PC-9 (cell line): Measurements from ENCODE around the gene LBH. TPM values are rescaled to one million over a fixed set of nuclear protein-coding genes. Genes with fewer than 3 reads are reported as not detected.

Experiments used
- BruUV-seq: library from RNA; stranded (reverse); fragments of 400-500 nt; replicated peaks from 2 replicates; lab custom pipeline; 2021; lab: Mats Ljungman, UMichigan
- CTCF ChIA-PET: fragments of 300-600 bp; sonication (Branson Sonifier 250); formaldehyde crosslinking; loops from one replicate; lab custom pipeline; 2022; ENCODE audit warnings: antibody characterized with exemption; lab: Charles Lee
- POLR2A ChIA-PET: fragments of 300-600 bp; sonication (Branson Sonifier 250); formaldehyde crosslinking; loops from one replicate; lab custom pipeline; 2022; ENCODE audit warnings: antibody characterized with exemption; ENCODE audit not compliant: unreplicated experiment; lab: Charles Lee
- DNase-seq, 2 experiments: peaks; one replicate each; pipeline versions ENCODE4 v3.0.0 to v3.0.0-alpha.2; 2015 to 2022; ENCODE audit warnings: mixed read lengths in 1 of 2
- H2AFZ ChIP-seq: fragments of 200-600 bp; sonication (generic); 2 replicates; pipeline ENCODE4 v1.8.1; 2017; ENCODE audit warnings: antibody characterized with exemption
- H3F3A ChIP-seq: fragments of 200-600 bp; sonication (generic); 2 replicates; pipeline ENCODE4 v1.8.1; 2017; ENCODE audit warnings: antibody characterized with exemption, mild to moderate bottlenecking, low read depth; ENCODE audit not compliant: insufficient read depth
- H3K27ac ChIP-seq: fragments of 200-600 bp; sonication (generic); 2 replicates; pipeline ENCODE4 v1.6.1; 2016; ENCODE audit warnings: mixed run types
- H3K27me3 ChIP-seq: fragments of 200-600 bp; sonication (generic); 2 replicates; pipeline ENCODE4 v1.6.1; 2016; ENCODE audit warnings: low read depth, mixed run types; ENCODE audit not compliant: insufficient read depth
- H3K36me3 ChIP-seq: fragments of 200-600 bp; sonication (generic); 2 replicates; pipeline ENCODE4 v1.6.1; 2016; ENCODE audit warnings: low read depth, mixed run types
- H3K4me1 ChIP-seq: fragments of 200-600 bp; sonication (generic); replicated peaks from 2 replicates; pipeline ENCODE4 v1.6.1; 2016; ENCODE audit warnings: mixed run types; ENCODE audit not compliant: insufficient read depth
- H3K4me2 ChIP-seq: fragments of 200-600 bp; sonication (generic); 2 replicates; pipeline ENCODE4 v1.6.1; 2017; ENCODE audit warnings: mixed run types
- H3K4me3 ChIP-seq: fragments of 200-600 bp; sonication (generic); 2 replicates; pipeline ENCODE4 v1.6.1; 2016; ENCODE audit warnings: mixed run types
- H3K79me2 ChIP-seq: fragments of 200-600 bp; sonication (generic); 2 replicates; pipeline ENCODE4 v1.6.1; 2017; ENCODE audit warnings: low read depth, mixed run types
- H3K9me2 ChIP-seq: fragments of 200-600 bp; sonication (generic); 2 replicates; pipeline ENCODE4 v1.8.1; 2017; ENCODE audit warnings: mild to moderate bottlenecking; ENCODE audit not compliant: insufficient read depth
- H3K9me3 ChIP-seq: fragments of 200-600 bp; sonication (generic); 2 replicates; pipeline ENCODE4 v1.8.1; 2016; ENCODE audit warnings: low read depth; ENCODE audit not compliant: insufficient read depth
- H4K20me1 ChIP-seq: fragments of 200-600 bp; sonication (generic); 2 replicates; pipeline ENCODE4 v1.8.1; 2017; ENCODE audit not compliant: insufficient read depth
- EZH2 ChIP-seq: fragments of 200-600 bp; sonication (generic); IDR thresholded peaks from 2 replicates; pipeline ENCODE4 v1.8.0; 2017; ENCODE audit warnings: antibody characterized with exemption, low read depth
- intact Hi-C: fragments of 100-400 bp; cut with micrococcal nuclease; formaldehyde crosslinking; loops from one replicate; pipeline ENCODE4 v1.10.0; 2022; ENCODE audit not compliant: unreplicated experiment
- total RNA-seq: library from RNA; stranded (reverse); gene quantifications from 2 replicates; pipeline ENCODE4 v1.2.3, GENCODE V29; 2021
- TF ChIP-seq, protein P1 (sequence below): fragments of 200-600 bp; sonication (generic); conservative IDR thresholded peaks from 2 replicates; pipeline ENCODE4 v1.6.1; 2017; ENCODE audit warnings: mixed run types, antibody characterized with exemption, mild to moderate bottlenecking, moderate library complexity

LBH gene
- total RNA-seq, 1 experiment from 2014 or later, result 30.6 TPM

DNA sequence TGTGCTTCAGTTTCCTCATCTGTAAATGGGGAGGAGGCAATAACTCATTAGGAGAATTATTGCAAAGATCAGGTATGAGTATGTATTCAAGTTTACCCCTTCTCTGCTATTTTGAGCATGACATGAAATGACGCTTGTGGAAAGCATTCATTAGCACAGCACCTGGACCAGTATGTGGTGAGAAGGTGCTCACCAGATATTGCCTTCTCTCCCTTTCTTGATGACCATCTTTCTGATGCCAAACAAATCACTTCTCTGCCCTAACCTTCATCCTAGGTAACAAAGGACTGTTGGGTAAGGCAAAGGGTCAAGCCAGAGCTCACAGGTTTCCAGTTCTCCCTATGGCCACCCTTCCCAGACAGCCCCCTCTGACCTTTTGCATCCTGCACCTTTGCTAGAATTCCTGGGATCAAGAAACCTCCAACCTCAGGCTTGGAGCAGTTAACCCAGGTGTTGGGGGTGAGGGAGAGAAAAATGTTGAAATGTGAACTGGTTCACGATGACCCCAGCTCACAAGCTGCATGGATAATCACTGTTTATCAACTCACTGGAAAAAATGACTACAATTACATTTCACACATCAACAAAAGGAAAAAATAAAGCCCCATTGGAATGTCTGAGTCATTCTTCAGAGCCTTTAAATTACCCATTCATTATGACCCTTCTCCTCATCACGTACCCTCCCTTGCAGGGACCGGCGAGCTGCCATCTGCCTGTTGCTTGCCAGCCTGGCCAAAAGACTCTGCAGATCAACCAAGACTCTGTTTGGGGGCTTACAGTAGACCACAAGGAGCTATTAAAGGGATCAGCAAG, 41.6 kb downstream of the LBH start:
- Histone ChIP-seq H3K9me3 (no peaks in the 10 kb centered on the region; the same call in 1 of the 2 replicates), H4K20me1 (no peaks in the 10 kb centered on the region), H3K27me3 (no peaks in the 10 kb centered on the region), H3K79me2 (no peaks in the 10 kb centered on the region), H3K4me2 (peak overlapping the region; percentile 71), H3F3A (peaks cover 32% of the 10 kb centered on the region), H2AFZ (no peak overlapping the region), H3K4me1 (peaks cover 57% of the 10 kb centered on the region), H3K27ac (peak overlapping the region; percentile 68), H3K36me3 (no peaks in the 10 kb centered on the region), H3K4me3 (peak overlapping the region; percentile 15; the same call in 1 of the 2 replicates), H3K9me2 (no peaks in the 10 kb centered on the region)
- ChIA-PET POLR2A (interaction anchor here (0.5 to 1.2 kb wide), 8 partner anchors 20 to 524 kb away, joined by 3 to 8 read pairs (median 4); no protein-coding TSS in a partner anchor), CTCF (interaction anchor here (0.5 to 1.6 kb wide), 2 partner anchors 54 to 167 kb away, joined by 4 read pairs; no protein-coding TSS in a partner anchor)
- peak; percentile 77 to 91 for DNase-seq
- intact Hi-C loops, result loop anchor here (1.0 to 10.0 kb wide), 6 partner anchors 20 to 432 kb away; partner anchors contain the start of gene LCLAT1
- TF ChIP-seq, protein P1, sequence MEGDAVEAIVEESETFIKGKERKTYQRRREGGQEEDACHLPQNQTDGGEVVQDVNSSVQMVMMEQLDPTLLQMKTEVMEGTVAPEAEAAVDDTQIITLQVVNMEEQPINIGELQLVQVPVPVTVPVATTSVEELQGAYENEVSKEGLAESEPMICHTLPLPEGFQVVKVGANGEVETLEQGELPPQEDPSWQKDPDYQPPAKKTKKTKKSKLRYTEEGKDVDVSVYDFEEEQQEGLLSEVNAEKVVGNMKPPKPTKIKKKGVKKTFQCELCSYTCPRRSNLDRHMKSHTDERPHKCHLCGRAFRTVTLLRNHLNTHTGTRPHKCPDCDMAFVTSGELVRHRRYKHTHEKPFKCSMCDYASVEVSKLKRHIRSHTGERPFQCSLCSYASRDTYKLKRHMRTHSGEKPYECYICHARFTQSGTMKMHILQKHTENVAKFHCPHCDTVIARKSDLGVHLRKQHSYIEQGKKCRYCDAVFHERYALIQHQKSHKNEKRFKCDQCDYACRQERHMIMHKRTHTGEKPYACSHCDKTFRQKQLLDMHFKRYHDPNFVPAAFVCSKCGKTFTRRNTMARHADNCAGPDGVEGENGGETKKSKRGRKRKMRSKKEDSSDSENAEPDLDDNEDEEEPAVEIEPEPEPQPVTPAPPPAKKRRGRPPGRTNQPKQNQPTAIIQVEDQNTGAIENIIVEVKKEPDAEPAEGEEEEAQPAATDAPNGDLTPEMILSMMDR, result no peak
- TF ChIP-seq EZH2, result no peak
- BruUV-seq, result no TSS peak

DNA sequence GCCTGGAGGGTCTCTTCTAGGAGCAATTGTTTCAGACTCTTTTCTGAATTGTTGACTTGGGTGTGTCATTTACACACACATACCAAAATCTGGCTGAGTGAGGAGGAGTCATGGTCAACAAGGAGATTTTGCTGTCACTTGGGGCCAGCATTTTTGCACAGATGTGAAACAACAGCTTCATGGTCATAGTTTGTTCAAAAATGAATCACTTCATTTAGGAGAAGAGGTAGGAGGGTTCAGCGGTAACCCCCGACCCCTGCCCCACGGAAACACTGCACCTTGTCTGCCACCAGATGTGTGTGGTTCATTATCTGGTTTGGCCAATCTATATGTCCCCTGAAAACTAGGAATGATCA, 42.2 kb downstream of the LBH start:
- Histone ChIP-seq H4K20me1 (no peaks in the 10 kb centered on the region), H3K4me2 (peak overlapping the region; percentile 71), H3K36me3 (no peaks in the 10 kb centered on the region), H3K79me2 (no peaks in the 10 kb centered on the region), H3K27me3 (no peaks in the 10 kb centered on the region), H3K9me3 (no peaks in the 10 kb centered on the region; the same call in 1 of the 2 replicates), H3F3A (peaks cover 32% of the 10 kb centered on the region), H3K4me1 (peaks cover 57% of the 10 kb centered on the region), H2AFZ (no peak overlapping the region), H3K4me3 (peak overlapping the region; percentile 15; the same call in 1 of the 2 replicates), H3K9me2 (no peaks in the 10 kb centered on the region), H3K27ac (peak overlapping the region; percentile 68)
- ChIA-PET CTCF (interaction anchor here (0.5 to 1.6 kb wide), 2 partner anchors 55 to 168 kb away, joined by 4 read pairs; no protein-coding TSS in a partner anchor), POLR2A (interaction anchor here (0.6 to 1.2 kb wide), 5 partner anchors 21 to 523 kb away, joined by 3 to 6 read pairs (median 3); no protein-coding TSS in a partner anchor)
- intact Hi-C loops, result loop anchor here (1.0 to 10.0 kb wide), 6 partner anchors 20 to 431 kb away; partner anchors contain the start of gene LCLAT1
- TSS peak; percentile 98 for BruUV-seq
- no peak for TF ChIP-seq EZH2
- TF ChIP-seq, protein P1, result no peak
- DNase-seq, result peak in 1 of 2 experiments; percentile 78

DNA sequence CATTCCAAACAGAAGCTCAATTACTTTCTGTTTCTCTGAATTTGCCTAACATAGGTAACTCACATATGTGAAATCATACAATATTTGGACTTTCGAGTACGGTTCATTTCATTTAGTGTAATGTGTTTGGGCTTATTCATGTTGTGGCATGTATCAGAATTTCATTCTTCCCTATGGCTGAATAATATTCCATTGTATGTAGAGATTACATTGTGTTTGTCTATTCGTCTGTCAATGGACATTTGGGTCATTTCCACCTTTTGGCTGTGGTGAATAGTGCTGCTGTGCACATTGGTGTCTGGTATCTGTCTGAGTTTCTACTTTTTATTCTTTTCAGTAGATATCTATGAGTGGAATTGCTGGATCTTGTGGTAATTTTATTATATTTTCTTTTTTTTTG, 43.9 kb downstream of the LBH start:
- CTCF ChIA-PET, result interaction anchor here (0.9 to 1.3 kb wide), 2 partner anchors 57 to 87 kb away, joined by 3 to 7 read pairs; no protein-coding TSS in a partner anchor
- Histone ChIP-seq H3K4me1 (peaks cover 57% of the 10 kb centered on the region), H3K27ac (peak overlapping the region; percentile 68)

More for the DNA sequence above, 43.9 kb downstream of the LBH start:
- Histone ChIP-seq H3K27me3 (no peaks in the 10 kb centered on the region), H3K9me2 (no peaks in the 10 kb centered on the region), H3K9me3 (no peaks in the 10 kb centered on the region), H3F3A (peaks cover 32% of the 10 kb centered on the region), H4K20me1 (no peaks in the 10 kb centered on the region), H3K4me3 (peak overlapping the region; percentile 3), H2AFZ (no peak overlapping the region), H3K79me2 (no peaks in the 10 kb centered on the region), H3K36me3 (no peaks in the 10 kb centered on the region), H3K4me2 (peak overlapping the region; percentile 71)
- TF ChIP-seq, protein P1, result no peak
- TF ChIP-seq EZH2, result no peak
- no peak for DNase-seq
- POLR2A ChIA-PET, result no interaction called here
- intact Hi-C loops, result loop anchor here (2.0 to 10.0 kb wide), 2 partner anchors 390 to 430 kb away; no protein-coding TSS in a partner anchor
- no TSS peak for BruUV-seq
